ENCODE results near the gene BFAR. TPM values are rescaled to one million over a fixed set of nuclear protein-coding genes. Genes with fewer than 3 reads are reported as not detected.

The BFAR gene
- polyA plus RNA-seq, 1 donor (not counting 4 experiments of a cell fraction or from before 2014, with no cell fraction given) = 92.3 TPM

Small RNA genes within 50 kb of the gene (small RNA-seq; reads per million reads assigned to genes)
- 0 reads per million in 3 experiments for gene RN7SL274P (ENCODE audit: insufficient read length in 3 of 3, low read depth in 3 of 3, low replicate concordance in 1 of 3)
- 0 reads per million in 3 experiments for gene RNU7-125P (ENCODE audit: insufficient read length in 3 of 3, low read depth in 3 of 3, low replicate concordance in 1 of 3)

Other genes with a start within 250 kb of the BFAR start
- gene PARN, start 2.7 kb upstream of the BFAR start, polyA plus RNA-seq = 29.4 to 40.8 TPM (median 33.9 TPM) in 3 replicates
- gene PLA2G10, start 61.4 kb downstream of the BFAR start, polyA plus RNA-seq = 0.54 to 3.2 TPM (median 1.0 TPM) in 3 replicates
- gene NPIPA3, start 70.5 kb downstream of the BFAR start, polyA plus RNA-seq = 0.45 to 1.2 TPM (median 0.79 TPM) in 3 replicates
- 0.61 to 2.1 TPM (median 1.3 TPM) in 3 replicates for gene NPIPA2, start 109.6 kb downstream of the BFAR start, polyA plus RNA-seq
- 82.0 to 108 TPM (median 86.1 TPM) in 3 replicates for gene NOMO1, start 200.8 kb downstream of the BFAR start, polyA plus RNA-seq